Fibroblast of lung (primary cell): ENCODE results near the gene PHF20. TPM values are rescaled to one million over a fixed set of nuclear protein-coding genes. Genes with fewer than 3 reads are reported as not detected.

ENCODE experiments used
- DNase-seq, 2 donors: peaks; one replicate each; pipeline versions ENCODE4 v3.0.0 to v3.0.0-alpha.2; 2010; ENCODE audit warnings: low read depth in 2 of 2
- H2AFZ ChIP-seq: 2 replicates; pipeline ENCODE4 v1.5.1; 2012; ENCODE audit warnings: low read length, control low read depth, inconsistent platforms
- H3K27ac ChIP-seq: 2 replicates; pipeline ENCODE4 v1.5.1; 2011; ENCODE audit warnings: low read length, control low read depth; ENCODE audit not compliant: insufficient read depth
- H3K27me3 ChIP-seq: 2 replicates; pipeline ENCODE4 v1.5.1; 2011; ENCODE audit warnings: mild to moderate bottlenecking, low read length; ENCODE audit not compliant: control insufficient read depth, insufficient read depth
- H3K36me3 ChIP-seq: 2 replicates; pipeline ENCODE4 v1.5.1; 2011; ENCODE audit warnings: low read length; ENCODE audit not compliant: control insufficient read depth, insufficient read depth
- H3K4me1 ChIP-seq: 2 replicates; pipeline ENCODE4 v1.5.1; 2011; ENCODE audit warnings: low read length; ENCODE audit not compliant: control insufficient read depth, insufficient read depth; ENCODE audit errors: extremely low read depth
- H3K4me2 ChIP-seq: 2 replicates; pipeline ENCODE4 v1.5.1; 2011; ENCODE audit warnings: low read length, control low read depth; ENCODE audit not compliant: insufficient read depth; ENCODE audit errors: extremely low read depth
- H3K4me3 ChIP-seq, 4 experiments: fragments of 200-600 bp in 1 of 4; sonication (generic) in 1 of 4; replicated peaks in 1 of 4; 2 replicates each; pipeline ENCODE4 v1.5.1; 2011 to 2016; ENCODE audit warnings: low read length in 4 of 4, low read depth in 3 of 4, mild to moderate bottlenecking in 3 of 4, control low read depth in 2 of 4, inconsistent platforms in 1 of 4, mixed read lengths in 1 of 4; ENCODE audit not compliant: insufficient read depth in 1 of 4; ENCODE audit errors: control extremely low read depth in 1 of 4
- H3K79me2 ChIP-seq: 2 replicates; pipeline ENCODE4 v1.5.1; 2012; ENCODE audit warnings: mild to moderate bottlenecking, low read length, inconsistent platforms; ENCODE audit not compliant: control insufficient read depth, insufficient read depth
- H3K9ac ChIP-seq: 2 replicates; pipeline ENCODE4 v1.5.1; 2011; ENCODE audit warnings: mild to moderate bottlenecking, low read length, control low read depth; ENCODE audit not compliant: insufficient read depth
- H3K9me3 ChIP-seq: 2 replicates; pipeline ENCODE4 v1.5.1; 2012; ENCODE audit warnings: low read depth, low read length; ENCODE audit not compliant: control insufficient read depth, insufficient read depth
- H4K20me1 ChIP-seq: 2 replicates; pipeline ENCODE4 v1.5.1; 2011; ENCODE audit warnings: low read length; ENCODE audit not compliant: control insufficient read depth, insufficient read depth; ENCODE audit errors: extremely low read depth
- CTCF ChIP-seq, 2 donors: IDR thresholded peaks in 1 of 2; conservative IDR thresholded peaks in 1 of 2; 1 replicate in 1 of 2; 2 replicates in 1 of 2; pipeline ENCODE4 v1.5.1; 2011 to 2012; ENCODE audit warnings: low read length in 2 of 2, control low read depth in 1 of 2, inconsistent platforms in 1 of 2, low read depth in 1 of 2, mild to moderate bottlenecking in 1 of 2
- EZH2 ChIP-seq: IDR thresholded peaks from 2 replicates; pipeline ENCODE4 v1.5.1; 2012; ENCODE audit warnings: low read length, control low read depth, mild to moderate bottlenecking; ENCODE audit errors: missing control alignments
- polyA plus RNA-seq, 2 donors: library from polyadenylated mRNA; depleted of rRNA in 1 of 2; stranded (reverse) in 1 of 2; unstranded in 1 of 2; fragments of >200 nt; gene quantifications; 2 replicates each; pipeline ENCODE4 v1.2.1, GENCODE V29; 2011 to 2012; ENCODE audit warnings: missing spikeins in 1 of 2
- total RNA-seq: library from RNA; depleted of rRNA; stranded (reverse); fragments of >200 nt; gene quantifications from 2 replicates; pipeline ENCODE4 v1.2.1, GENCODE V29; 2014

The PHF20 gene
- total and polyA plus RNA-seq, 2 donors (not counting 1 experiment from before 2014, with no cell fraction given): 31.4 to 40.1 TPM

- Histone ChIP-seq H3K4me1 (peaks cover 16% of the 10 kb centered on the region), H3K4me3 (peak overlapping the region in 2 of 4 experiments; percentile 36 to 49), H4K20me1 (no peaks in the 10 kb centered on the region), H3K9ac (peak overlapping the region; percentile 52), H3K36me3 (peaks cover 4% of the 10 kb centered on the region), H3K4me2 (peak overlapping the region; percentile 51), H3K27me3 (no peaks in the 10 kb centered on the region), H3K79me2 (peaks cover 11% of the 10 kb centered on the region), H3K9me3 (no peaks in the 10 kb centered on the region), H2AFZ (no peak overlapping the region), H3K27ac (peak overlapping the region; percentile 93)
- TF ChIP-seq EZH2 (no peak), CTCF (conservative IDR thresholded peaks at IDR 0.05 in 1 of 2, IDR thresholded peaks at IDR 0.05 in 1 of 2; ENCODE audit: low read depth in 1 of 2, low read length in 2 of 2) (peak; percentile 62 to 72)
- peak; percentile 99 to 100 for DNase-seq
These were observed 112.1 kb downstream of the PHF20 start for GRCh38 chr20:35883778-35884540.

- TF ChIP-seq CTCF (conservative IDR thresholded peaks at IDR 0.05 in 1 of 2, IDR thresholded peaks at IDR 0.05 in 1 of 2; ENCODE audit: low read depth in 1 of 2, low read length in 2 of 2) (no peak), EZH2 (no peak)
- H3K79me2 ChIP-seq: peaks cover 11% of the 10 kb centered on the region
- H3K27me3 ChIP-seq: no peaks in the 10 kb centered on the region
- H3K9me3 ChIP-seq: no peaks in the 10 kb centered on the region
- no peaks in the 10 kb centered on the region for H4K20me1 ChIP-seq
- H3K4me3 ChIP-seq: peak overlapping the region in 2 of 4 experiments; percentile 36 to 49
- peak overlapping the region; percentile 93 for H3K27ac ChIP-seq
- peaks cover 16% of the 10 kb centered on the region for H3K4me1 ChIP-seq
- H3K9ac ChIP-seq: peak overlapping the region; percentile 52
- DNase-seq: no peak
- no peak overlapping the region for H2AFZ ChIP-seq
- peak overlapping the region; percentile 51 for H3K4me2 ChIP-seq
- peaks cover 4% of the 10 kb centered on the region for H3K36me3 ChIP-seq
These were observed 112.7 kb downstream of the PHF20 start for GRCh38 chr20:35884541-35884865.

- no peak overlapping the region for H3K4me2 ChIP-seq
These were observed 113.4 kb downstream of the PHF20 start for GRCh38 chr20:35885212-35885611.

More at GRCh38 chr20:35885212-35885611, 113.4 kb downstream of the PHF20 start:
- Histone ChIP-seq H3K79me2 (peaks cover 7% of the 10 kb centered on the region), H3K4me3 (no peak overlapping the region), H3K27me3 (no peaks in the 10 kb centered on the region), H3K9ac (no peak overlapping the region), H3K9me3 (no peaks in the 10 kb centered on the region), H3K4me1 (peaks cover 16% of the 10 kb centered on the region), H3K27ac (peak overlapping the region; percentile 93), H2AFZ (no peak overlapping the region), H4K20me1 (no peaks in the 10 kb centered on the region), H3K36me3 (peaks cover 4% of the 10 kb centered on the region)
- TF ChIP-seq EZH2 (no peak), CTCF (conservative IDR thresholded peaks at IDR 0.05 in 1 of 2, IDR thresholded peaks at IDR 0.05 in 1 of 2; ENCODE audit: low read depth in 1 of 2, low read length in 2 of 2) (no peak)
- DNase-seq: no peak
